Measurements from ENCODE around the gene CALCB.
A peak's percentile ranks its signal among the peaks of the same experiment; 100 is the strongest.

Gene CALCB

DNA sequence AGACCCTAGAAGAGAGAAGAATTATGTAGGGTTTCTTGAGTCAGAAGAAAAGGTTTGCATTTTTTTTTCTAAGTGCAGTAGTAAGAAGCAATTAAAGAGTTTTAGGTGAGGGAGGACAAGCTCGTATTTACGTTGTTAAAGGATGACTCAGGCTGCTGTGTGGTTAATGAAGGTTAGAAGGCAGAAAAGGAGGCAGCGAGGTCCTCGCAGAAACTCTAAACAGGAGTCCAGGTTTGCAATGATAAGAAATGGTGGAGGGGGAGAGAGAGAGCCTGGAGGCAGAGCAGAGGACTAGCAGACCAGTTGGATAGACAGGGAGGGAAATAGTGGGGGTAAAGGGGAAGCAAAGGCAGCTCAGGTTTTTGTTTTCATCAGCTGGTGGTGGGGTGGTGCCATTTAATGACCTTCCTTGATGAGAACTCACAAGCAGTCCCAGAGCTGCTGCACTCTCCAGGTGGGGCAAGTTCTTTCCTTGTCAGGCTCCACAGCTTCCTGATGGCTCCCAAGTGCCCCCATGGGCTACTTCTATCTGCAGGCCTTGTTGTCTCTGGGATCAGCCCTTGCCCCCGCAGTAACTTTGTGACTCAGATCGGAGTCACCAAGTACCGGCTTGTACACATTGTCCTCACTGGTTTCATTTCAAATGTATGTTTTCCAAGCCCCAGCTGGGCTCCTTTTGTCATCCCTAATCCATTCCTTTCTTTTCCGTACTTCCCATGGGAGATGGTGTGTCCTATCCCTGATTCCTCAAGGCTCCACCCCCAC, 33.0 kb downstream of the CALCB start:
- Histone ChIP-seq H3K36me3 (ENCODE audit: insufficient read depth, low read length) (no peaks in the 10 kb centered on the region; the same call in 1 of the 2 replicates), H3K79me2 (ENCODE audit: control insufficient read depth, insufficient read depth, low read length, unreplicated experiment) (no peaks in the 10 kb centered on the region), H2AFZ (ENCODE audit: low read length, unreplicated experiment) (peak overlapping the region; percentile 84), H3K27ac (ENCODE audit: low read depth, low read length) (peak overlapping the region; percentile 88), H3K27me3 (ENCODE audit: insufficient read depth, low read length) (no peaks in the 10 kb centered on the region), H3K4me3 (ENCODE audit: low read depth, low read length) (peak overlapping the region; percentile 62), H3K4me1 (ENCODE audit: control insufficient read depth, insufficient read depth, low read length, unreplicated experiment) (peaks cover 50% of the 10 kb centered on the region)

DNA sequence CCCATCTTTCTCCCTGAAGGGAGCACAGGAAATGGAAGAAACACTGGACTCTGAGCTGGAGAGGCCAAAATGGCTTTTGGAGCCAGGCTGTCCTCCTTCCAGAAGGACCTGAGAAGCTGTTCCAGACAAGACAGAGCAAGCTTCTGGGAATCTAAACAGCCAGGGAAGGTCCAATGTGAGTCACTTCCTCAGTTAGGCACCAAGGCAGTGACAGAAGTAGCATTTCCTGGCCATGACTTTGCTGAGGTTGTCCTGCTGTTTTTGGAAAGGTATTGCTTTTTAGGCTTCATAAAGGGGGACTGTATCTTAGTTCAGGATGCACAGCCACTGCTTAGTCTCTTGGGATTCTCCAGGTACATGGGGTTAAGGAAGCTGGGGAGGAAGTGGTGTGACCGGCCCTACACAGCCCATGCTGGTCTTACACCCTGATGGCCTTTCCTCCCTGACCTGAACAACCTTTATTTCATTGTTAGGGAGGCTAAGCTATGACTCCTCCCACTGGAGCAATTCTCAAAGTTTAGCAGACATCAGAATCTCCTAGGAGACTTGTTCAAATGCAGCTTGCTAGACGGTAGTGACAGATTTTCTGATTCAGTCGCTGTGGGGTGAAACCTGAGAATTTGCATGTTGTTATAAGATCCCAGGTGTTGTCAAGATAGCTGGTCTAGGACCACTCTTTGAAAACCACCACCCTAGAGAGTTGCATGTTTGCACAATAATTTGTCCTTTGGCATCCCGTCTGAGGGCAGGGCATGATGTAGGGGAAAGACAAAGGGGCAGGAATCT, 34.5 kb downstream of the CALCB start:
- Histone ChIP-seq H2AFZ (ENCODE audit: low read length, unreplicated experiment) (peak overlapping the region; percentile 72), H3K36me3 (ENCODE audit: insufficient read depth, low read length) (no peaks in the 10 kb centered on the region; the same call in 1 of the 2 replicates), H3K4me3 (ENCODE audit: low read depth, low read length) (peak overlapping the region; percentile 55; the same call in 1 of the 2 replicates), H3K27me3 (ENCODE audit: insufficient read depth, low read length) (no peaks in the 10 kb centered on the region), H3K79me2 (ENCODE audit: control insufficient read depth, insufficient read depth, low read length, unreplicated experiment) (no peaks in the 10 kb centered on the region), H3K27ac (ENCODE audit: low read depth, low read length) (peak overlapping the region; percentile 88), H3K4me1 (ENCODE audit: control insufficient read depth, insufficient read depth, low read length, unreplicated experiment) (peaks cover 48% of the 10 kb centered on the region)

DNA sequence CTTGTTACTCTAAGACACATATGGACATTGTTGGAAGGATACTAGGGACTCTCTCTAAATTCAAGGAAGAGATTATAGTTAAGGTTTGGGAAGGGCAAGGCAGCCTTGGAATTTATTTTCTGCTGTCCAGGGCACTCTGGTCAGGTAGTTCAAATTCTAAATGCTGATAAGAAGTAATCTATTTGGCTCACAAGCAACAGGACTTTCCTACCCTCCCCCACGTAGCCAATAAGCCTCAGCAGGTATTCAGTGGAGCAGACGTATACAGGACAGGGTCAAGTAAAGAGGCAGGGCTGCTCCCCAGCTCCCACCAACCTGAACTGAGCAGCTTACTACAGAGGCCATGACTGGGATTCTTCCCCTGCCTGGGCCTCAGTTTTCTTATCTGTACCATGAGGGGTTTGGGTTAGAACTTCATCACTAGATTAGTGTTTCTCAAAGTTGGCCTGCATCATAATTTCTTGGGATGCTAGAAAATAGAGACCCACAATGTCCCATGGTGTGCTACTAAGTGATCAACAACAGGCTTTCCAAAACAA, 35.3 kb downstream of the CALCB start:
- H2AFZ ChIP-seq (ENCODE audit: low read length, unreplicated experiment), result no peak overlapping the region

GRCh38 chr11:15109602-15110001, 36.2 kb downstream of the CALCB start:
- no peaks in the 10 kb centered on the region for H3K79me2 ChIP-seq (ENCODE audit: control insufficient read depth, insufficient read depth, low read length, unreplicated experiment)
- H3K4me3 ChIP-seq (ENCODE audit: low read depth, low read length), result no peak overlapping the region
- H2AFZ ChIP-seq (ENCODE audit: low read length, unreplicated experiment), result no peak overlapping the region
- no peak overlapping the region for H3K27ac ChIP-seq (ENCODE audit: low read depth, low read length)
- H3K36me3 ChIP-seq (ENCODE audit: insufficient read depth, low read length), result no peaks in the 10 kb centered on the region
- peaks cover 50% of the 10 kb centered on the region for H3K4me1 ChIP-seq (ENCODE audit: control insufficient read depth, insufficient read depth, low read length, unreplicated experiment)
- H3K27me3 ChIP-seq (ENCODE audit: insufficient read depth, low read length), result no peaks in the 10 kb centered on the region

More for the DNA sequence above, 35.3 kb downstream of the CALCB start:
- Histone ChIP-seq H3K27me3 (ENCODE audit: insufficient read depth, low read length) (no peaks in the 10 kb centered on the region), H3K27ac (ENCODE audit: low read depth, low read length) (peak overlapping the region; percentile 88; the same call in 1 of the 2 replicates), H3K36me3 (ENCODE audit: insufficient read depth, low read length) (no peaks in the 10 kb centered on the region), H3K79me2 (ENCODE audit: control insufficient read depth, insufficient read depth, low read length, unreplicated experiment) (no peaks in the 10 kb centered on the region), H3K4me1 (ENCODE audit: control insufficient read depth, insufficient read depth, low read length, unreplicated experiment) (peaks cover 54% of the 10 kb centered on the region), H3K4me3 (ENCODE audit: low read depth, low read length) (no peak overlapping the region)

DNA sequence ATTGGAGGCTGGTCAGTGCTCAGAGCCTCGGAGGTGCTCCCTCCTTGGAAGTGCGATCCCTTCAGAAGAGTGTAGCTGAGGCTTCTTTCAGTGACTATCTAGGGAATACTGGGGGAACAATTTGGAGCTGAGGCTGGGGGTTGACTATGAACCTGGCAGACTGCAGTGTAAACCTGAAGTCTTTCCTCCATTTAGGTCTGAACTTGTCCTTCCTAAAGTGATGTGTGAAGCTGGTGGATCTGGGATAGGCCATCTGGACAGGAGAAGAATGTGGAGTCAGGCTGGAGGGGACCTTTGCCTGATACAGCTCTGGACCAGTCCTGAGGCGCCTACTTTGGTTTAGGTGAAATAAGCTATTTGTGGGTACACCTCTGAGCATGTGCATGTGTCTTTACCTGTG, 37.8 kb downstream of the CALCB start:
- Histone ChIP-seq H3K4me3 (ENCODE audit: low read depth, low read length) (no peak overlapping the region), H3K27ac (ENCODE audit: low read depth, low read length) (no peak overlapping the region), H2AFZ (ENCODE audit: low read length, unreplicated experiment) (no peak overlapping the region), H3K4me1 (ENCODE audit: control insufficient read depth, insufficient read depth, low read length, unreplicated experiment) (peaks cover 38% of the 10 kb centered on the region), H3K36me3 (ENCODE audit: insufficient read depth, low read length) (no peaks in the 10 kb centered on the region), H3K79me2 (ENCODE audit: control insufficient read depth, insufficient read depth, low read length, unreplicated experiment) (no peaks in the 10 kb centered on the region), H3K27me3 (ENCODE audit: insufficient read depth, low read length) (no peaks in the 10 kb centered on the region)

GRCh38 chr11:15112131-15112541, 38.7 kb downstream of the CALCB start:
- no peak overlapping the region for H2AFZ ChIP-seq (ENCODE audit: low read length, unreplicated experiment)
- H3K4me3 ChIP-seq (ENCODE audit: low read depth, low read length), result no peak overlapping the region
- no peaks in the 10 kb centered on the region for H3K36me3 ChIP-seq (ENCODE audit: insufficient read depth, low read length)
- no peaks in the 10 kb centered on the region for H3K27me3 ChIP-seq (ENCODE audit: insufficient read depth, low read length)
- H3K79me2 ChIP-seq (ENCODE audit: control insufficient read depth, insufficient read depth, low read length, unreplicated experiment), result no peaks in the 10 kb centered on the region
- H3K4me1 ChIP-seq (ENCODE audit: control insufficient read depth, insufficient read depth, low read length, unreplicated experiment), result peaks cover 29% of the 10 kb centered on the region
- no peak overlapping the region for H3K27ac ChIP-seq (ENCODE audit: low read depth, low read length)

GRCh38 chr11:15113381-15113780, 40.0 kb downstream of the CALCB start:
- H3K27me3 ChIP-seq (ENCODE audit: insufficient read depth, low read length), result no peaks in the 10 kb centered on the region
- no peak overlapping the region for H3K4me3 ChIP-seq (ENCODE audit: low read depth, low read length)
- H2AFZ ChIP-seq (ENCODE audit: low read length, unreplicated experiment), result no peak overlapping the region
- H3K27ac ChIP-seq (ENCODE audit: low read depth, low read length), result no peak overlapping the region
- H3K36me3 ChIP-seq (ENCODE audit: insufficient read depth, low read length), result no peaks in the 10 kb centered on the region
- H3K4me1 ChIP-seq (ENCODE audit: control insufficient read depth, insufficient read depth, low read length, unreplicated experiment), result peaks cover 19% of the 10 kb centered on the region
- no peaks in the 10 kb centered on the region for H3K79me2 ChIP-seq (ENCODE audit: control insufficient read depth, insufficient read depth, low read length, unreplicated experiment)

- H3K4me3 ChIP-seq (ENCODE audit: low read depth, low read length), result peak within 1 kb of the TSS; percentile 75
- peak within 1 kb of the TSS; percentile 95 for H2AFZ ChIP-seq (ENCODE audit: low read length, unreplicated experiment)
- no peaks in the 10 kb centered on the region for H3K36me3 ChIP-seq (ENCODE audit: insufficient read depth, low read length)
- no peaks in the 10 kb centered on the region for H3K79me2 ChIP-seq (ENCODE audit: control insufficient read depth, insufficient read depth, low read length, unreplicated experiment)
- peaks cover 30% of the 10 kb centered on the region for H3K4me1 ChIP-seq (ENCODE audit: control insufficient read depth, insufficient read depth, low read length, unreplicated experiment)
- no peaks in the 10 kb centered on the region for H3K27me3 ChIP-seq (ENCODE audit: insufficient read depth, low read length)
- H3K27ac ChIP-seq (ENCODE audit: low read depth, low read length), result no peak within 1 kb of the TSS
Measured at GRCh38 chr11:15114501-15115475, 41.4 kb downstream of the CALCB start, which contains the start of gene INSC. Gene INSC (plus strand): TSS chr11:15114923. CDS start chr11:15149175, 34,252 bp downstream.

- no peak overlapping the region for H3K27ac ChIP-seq (ENCODE audit: low read depth, low read length)
- H3K36me3 ChIP-seq (ENCODE audit: insufficient read depth, low read length), result no peaks in the 10 kb centered on the region
- no peaks in the 10 kb centered on the region for H3K79me2 ChIP-seq (ENCODE audit: control insufficient read depth, insufficient read depth, low read length, unreplicated experiment)
- H3K27me3 ChIP-seq (ENCODE audit: insufficient read depth, low read length), result no peaks in the 10 kb centered on the region
- H3K4me3 ChIP-seq (ENCODE audit: low read depth, low read length), result peak overlapping the region; percentile 75; the same call in 1 of the 2 replicates
- H3K4me1 ChIP-seq (ENCODE audit: control insufficient read depth, insufficient read depth, low read length, unreplicated experiment), result peaks cover 37% of the 10 kb centered on the region
- H2AFZ ChIP-seq (ENCODE audit: low read length, unreplicated experiment), result no peak overlapping the region
Measured at GRCh38 chr11:15115686-15116085, 42.3 kb downstream of the CALCB start.

GRCh38 chr11:15117751-15118150, 44.4 kb downstream of the CALCB start:
- Histone ChIP-seq H3K27ac (ENCODE audit: low read depth, low read length) (no peak overlapping the region), H2AFZ (ENCODE audit: low read length, unreplicated experiment) (no peak overlapping the region), H3K36me3 (ENCODE audit: insufficient read depth, low read length) (no peaks in the 10 kb centered on the region), H3K27me3 (ENCODE audit: insufficient read depth, low read length) (no peaks in the 10 kb centered on the region), H3K4me1 (ENCODE audit: control insufficient read depth, insufficient read depth, low read length, unreplicated experiment) (peaks cover 41% of the 10 kb centered on the region), H3K79me2 (ENCODE audit: control insufficient read depth, insufficient read depth, low read length, unreplicated experiment) (no peaks in the 10 kb centered on the region), H3K4me3 (ENCODE audit: low read depth, low read length) (no peak overlapping the region)

All from ACC112 (cell line).